HT1080 (cell line): Measurements from ENCODE around the gene MYO1D. TPM values are rescaled to one million over a fixed set of nuclear protein-coding genes. Genes with fewer than 3 reads are reported as not detected.

Experiments used
- small RNA-seq: library from RNA; depleted of rRNA; stranded (forward); fragments of <200 nt; gene quantifications from one replicate; pipeline ENCODE3, GENCODE V24; 2014
- total RNA-seq: library from RNA; depleted of rRNA; stranded (reverse); fragments of >200 nt; shearing (Covaris generic); gene quantifications from 2 replicates; pipeline ENCODE4 v1.2.3, GENCODE V29; 2014; rRNA removed

Gene MYO1D
- total RNA-seq, 1 experiment from 2014 or later: 4.5 TPM

Small RNA genes lying within 50 kb of the gene (small RNA-seq; reads per million reads assigned to genes)
- not detected for gene RF00019

Other genes with a start within 250 kb of the MYO1D start
- 19.5 and 23.8 TPM in 2 replicates for gene TMEM98, start 51.0 kb upstream of the MYO1D start, total RNA-seq
- gene SPACA3, start 114.7 kb upstream of the MYO1D start, total RNA-seq: 0.53 TPM in 1 of 2 replicates, not detected in the other